H9 (cell line): Measurements from ENCODE around the gene PDE7B. TPM values are rescaled to one million over a fixed set of nuclear protein-coding genes. Genes with fewer than 3 reads are reported as not detected.

ENCODE experiments used
- DNase-seq: peaks from one replicate; pipeline ENCODE4 v3.0.0-alpha.2; 2017
- H2AFZ ChIP-seq: one replicate; pipeline ENCODE4 v1.6.1; 2013; ENCODE audit warnings: mild to moderate bottlenecking, low read length, control low read depth, moderate library complexity
- H2AK5ac ChIP-seq: 2 replicates; pipeline ENCODE4 v1.6.1; 2013; ENCODE audit warnings: low read length, control low read depth, mixed read lengths; ENCODE audit not compliant: insufficient read length
- H2BK120ac ChIP-seq: one replicate; pipeline ENCODE4 v1.6.1; 2013; ENCODE audit warnings: low read depth, mild to moderate bottlenecking, low read length, control low read depth, inconsistent platforms; ENCODE audit not compliant: poor library complexity, severe bottlenecking
- H2BK12ac ChIP-seq: 2 replicates; pipeline ENCODE4 v1.6.1; 2013; ENCODE audit warnings: low read length, control low read depth, mixed read lengths, low read depth; ENCODE audit not compliant: insufficient read length
- H2BK15ac ChIP-seq: 2 replicates; pipeline ENCODE4 v1.6.1; 2013; ENCODE audit warnings: low read depth, low read length, control low read depth
- H2BK20ac ChIP-seq: one replicate; pipeline ENCODE4 v1.6.1; 2013; ENCODE audit warnings: low read depth, mild to moderate bottlenecking, low read length, control low read depth, inconsistent platforms; ENCODE audit not compliant: poor library complexity, severe bottlenecking
- H2BK5ac ChIP-seq: 2 replicates; pipeline ENCODE4 v1.6.1; 2013; ENCODE audit warnings: low read length, control low read depth, mixed read lengths; ENCODE audit not compliant: insufficient read length
- H3K14ac ChIP-seq: 2 replicates; pipeline ENCODE4 v1.6.1; 2013; ENCODE audit warnings: low read length, control low read depth; ENCODE audit not compliant: insufficient read depth
- H3K18ac ChIP-seq: 2 replicates; pipeline ENCODE4 v1.6.1; 2013; ENCODE audit warnings: low read depth, mild to moderate bottlenecking, mixed read lengths, low read length, control low read depth; ENCODE audit not compliant: insufficient read length
- H3K23ac ChIP-seq: 2 replicates; pipeline ENCODE4 v1.6.1; 2013; ENCODE audit warnings: low read length, control low read depth, mixed read lengths, low read depth; ENCODE audit not compliant: insufficient read length
- H3K23me2 ChIP-seq: 2 replicates; pipeline ENCODE4 v1.6.1; 2013; ENCODE audit warnings: low read depth, mild to moderate bottlenecking, mixed read lengths, low read length, control low read depth; ENCODE audit not compliant: insufficient read length, poor library complexity, severe bottlenecking
- H3K27ac ChIP-seq: 2 replicates; pipeline ENCODE4 v1.5.1; 2013; ENCODE audit warnings: low read length, control low read depth, mixed read lengths, low read depth; ENCODE audit not compliant: insufficient read length
- H3K27me3 ChIP-seq: 2 replicates; pipeline ENCODE4 v1.6.1; 2013; ENCODE audit warnings: low read length, control low read depth, inconsistent platforms; ENCODE audit not compliant: insufficient read depth
- H3K4ac ChIP-seq: 2 replicates; pipeline ENCODE4 v1.6.1; 2013; ENCODE audit warnings: low read depth, mild to moderate bottlenecking, control low read depth, inconsistent platforms, low read length, moderate library complexity
- H3K4me1 ChIP-seq: 2 replicates; pipeline ENCODE4 v1.6.1; 2013; ENCODE audit warnings: low read length, control low read depth, inconsistent platforms; ENCODE audit not compliant: insufficient read depth
- H3K4me2 ChIP-seq: 2 replicates; pipeline ENCODE4 v1.6.1; 2013; ENCODE audit warnings: low read length, control low read depth, mixed read lengths; ENCODE audit not compliant: insufficient read length, insufficient read depth
- H3K56ac ChIP-seq: 2 replicates; pipeline ENCODE4 v1.6.1; 2013; ENCODE audit warnings: low read depth, mild to moderate bottlenecking, mixed read lengths, low read length, control low read depth; ENCODE audit not compliant: insufficient read length
- H3K79me1 ChIP-seq: 2 replicates; pipeline ENCODE4 v1.6.1; 2013; ENCODE audit warnings: low read depth, mild to moderate bottlenecking, moderate library complexity, low read length, control low read depth, inconsistent platforms; ENCODE audit not compliant: insufficient read depth, poor library complexity, severe bottlenecking
- H3K79me2 ChIP-seq: 2 replicates; pipeline ENCODE4 v1.6.1; 2013; ENCODE audit warnings: low read length, control low read depth, inconsistent platforms; ENCODE audit not compliant: insufficient read depth
- H3K9ac ChIP-seq: 2 replicates; pipeline ENCODE4 v1.6.1; 2013; ENCODE audit warnings: low read length, control low read depth, mixed read lengths; ENCODE audit not compliant: insufficient read length; ENCODE audit errors: extremely low read depth
- H3K9me3 ChIP-seq: one replicate; pipeline ENCODE4 v1.6.1; 2013; ENCODE audit warnings: low read depth, low read length, inconsistent platforms; ENCODE audit not compliant: control insufficient read depth
- H3T11ph ChIP-seq: one replicate; pipeline ENCODE4 v1.6.1; 2013; ENCODE audit warnings: mild to moderate bottlenecking, low read length, control low read depth, inconsistent platforms
- H4K20me1 ChIP-seq: one replicate; pipeline ENCODE4 v1.6.1; 2013; ENCODE audit not compliant: control insufficient read depth, insufficient read length, insufficient read depth
- H4K5ac ChIP-seq: 2 replicates; pipeline ENCODE4 v1.6.1; 2013; ENCODE audit warnings: low read depth, mild to moderate bottlenecking, mixed read lengths, low read length, control low read depth; ENCODE audit not compliant: insufficient read length
- H4K8ac ChIP-seq: replicated peaks from 2 replicates; pipeline ENCODE4 v1.6.1; 2013; ENCODE audit warnings: low read length, control low read depth, mixed read lengths, low read depth; ENCODE audit not compliant: insufficient read length
- H4K91ac ChIP-seq: 2 replicates; pipeline ENCODE4 v1.6.1; 2013; ENCODE audit warnings: low read depth, mild to moderate bottlenecking, moderate library complexity, mixed read lengths, low read length, control low read depth; ENCODE audit not compliant: insufficient read length
- H3K27ac Mint-ChIP-seq, 3 experiments: 2 replicates in 2 of 3; 3 replicates in 1 of 3; pipeline ENCODE4 v1.8.0; 2020 to 2021; ENCODE audit warnings: mixed read lengths in 3 of 3, mild to moderate bottlenecking in 1 of 3, moderate library complexity in 1 of 3
- H3K27me3 Mint-ChIP-seq: 2 replicates; pipeline ENCODE4 v1.8.0; 2021; ENCODE audit warnings: low read depth, mild to moderate bottlenecking, moderate library complexity, mixed read lengths
- H3K36me3 Mint-ChIP-seq, 3 experiments: 2 replicates in 2 of 3; 3 replicates in 1 of 3; pipeline ENCODE4 v1.8.0; 2020 to 2021; ENCODE audit warnings: low read depth in 3 of 3, mixed read lengths in 3 of 3; ENCODE audit not compliant: insufficient read depth in 1 of 3
- H3K4me1 Mint-ChIP-seq, 2 experiments: 2 replicates each; pipeline ENCODE4 v1.8.0; 2020; ENCODE audit warnings: mixed read lengths in 2 of 2
- H3K4me3 Mint-ChIP-seq, 2 experiments: 2 replicates in 1 of 2; 3 replicates in 1 of 2; pipeline ENCODE4 v1.8.0; 2020 to 2021; ENCODE audit warnings: mild to moderate bottlenecking in 2 of 2, mixed read lengths in 2 of 2, moderate library complexity in 1 of 2
- H3K9me3 Mint-ChIP-seq, 2 experiments: 2 replicates in 1 of 2; 3 replicates in 1 of 2; pipeline ENCODE4 v1.8.0; 2020; ENCODE audit warnings: mild to moderate bottlenecking in 2 of 2, mixed read lengths in 2 of 2, moderate library complexity in 1 of 2
- CTCF ChIP-seq: fragments of 200-600 bp; sonication (generic); conservative IDR thresholded peaks from 3 replicates; pipeline ENCODE4 v1.8.0; 2021; ENCODE audit warnings: antibody characterized with exemption, mild to moderate bottlenecking
- WGBS: extraction: QIAGEN DNeasy Blood & Tissue Kit; methylation state at CpG from one replicate; pipeline ENCODE4 v1.1.7; 2013; ENCODE audit warnings: missing lambda C conversion rate, low lambda C conversion rate, mixed read lengths; ENCODE audit not compliant: insufficient read length; ENCODE audit errors: extremely low coverage; 5-methylcytosine and 5-hydroxymethylcytosine counted together
- total RNA-seq: library from RNA; stranded (reverse); gene quantifications from 2 replicates; pipeline ENCODE4 v1.2.1, GENCODE V29; 2021

Gene PDE7B
- total RNA-seq, 1 experiment from 2014 or later, result not detected

DNA sequence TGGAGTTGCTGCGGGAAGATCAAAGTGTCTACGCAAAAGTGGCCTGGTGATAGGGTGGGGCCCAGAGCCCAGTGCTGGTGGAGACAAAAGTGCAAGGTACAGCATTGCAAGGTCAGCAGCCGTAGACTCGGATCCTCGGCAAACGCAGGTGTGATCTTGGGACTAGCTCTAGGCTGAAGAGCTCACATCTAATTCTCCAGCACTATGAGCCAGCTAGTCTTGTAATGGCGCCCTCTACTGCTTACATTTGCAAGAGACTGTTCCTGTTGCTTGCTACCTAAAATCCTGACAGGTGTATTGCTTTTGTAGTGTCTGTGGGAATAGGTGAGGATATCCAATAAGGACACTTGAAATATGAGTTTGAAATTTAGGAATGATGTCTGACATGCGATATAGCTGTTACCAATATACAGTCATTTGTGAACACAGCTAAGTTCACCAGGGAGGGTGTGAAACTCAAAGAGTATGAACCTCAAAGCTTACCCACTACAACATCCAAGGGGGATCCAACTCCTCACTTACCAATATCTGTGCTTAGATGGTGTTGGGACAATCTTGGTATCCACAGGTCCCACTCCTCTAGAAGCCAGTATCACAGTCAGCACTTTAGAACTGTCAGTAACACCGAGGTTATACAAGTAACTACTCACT lies 58.4 kb downstream of the PDE7B start:
- no peak overlapping the region for H2BK12ac ChIP-seq
- no peaks in the 10 kb centered on the region for H4K20me1 ChIP-seq
- no peak overlapping the region for H2BK15ac ChIP-seq
- Mint-ChIP-seq H3K4me3 (no peak overlapping the region), H3K4me1 (no peaks in the 10 kb centered on the region; a peak in 2 of 4 replicates), H3K27ac (no peak overlapping the region), H3K36me3 (no peaks in the 10 kb centered on the region), H3K27me3 (no peaks in the 10 kb centered on the region), H3K9me3 (no peaks in the 10 kb centered on the region)
- no peak overlapping the region for H2BK120ac ChIP-seq
- no peak overlapping the region for H2BK20ac ChIP-seq
- no peak overlapping the region for H2BK5ac ChIP-seq
- no peak overlapping the region for H4K5ac ChIP-seq
- no peak overlapping the region for H3K9ac ChIP-seq
- peak; percentile 78 for DNase-seq
- no peaks in the 10 kb centered on the region for H3K79me1 ChIP-seq
- no peaks in the 10 kb centered on the region for H3K27me3 ChIP-seq
- peak; percentile 83 for TF ChIP-seq CTCF
- H3K9me3 ChIP-seq, result no peaks in the 10 kb centered on the region
- no peak overlapping the region for H3K56ac ChIP-seq
- no peaks in the 10 kb centered on the region for H3K79me2 ChIP-seq
- H3K27ac ChIP-seq, result no peak overlapping the region
- H4K8ac ChIP-seq, result no peak overlapping the region
- H4K91ac ChIP-seq, result no peak overlapping the region
- no peak overlapping the region for H3T11ph ChIP-seq
- no CpG with 5 or more reads among the region's 9 CpGs for WGBS
- no peak overlapping the region for H3K18ac ChIP-seq
- H3K23ac ChIP-seq, result no peak overlapping the region
- H3K4ac ChIP-seq, result no peak overlapping the region
- no peak overlapping the region for H3K4me2 ChIP-seq
- no peaks in the 10 kb centered on the region for H3K4me1 ChIP-seq
- no peak overlapping the region for H3K14ac ChIP-seq
- no peaks in the 10 kb centered on the region for H3K23me2 ChIP-seq
- H2AK5ac ChIP-seq, result no peak overlapping the region
- H2AFZ ChIP-seq, result no peak overlapping the region
